ENCODE measurements around the gene ETS1. TPM values are rescaled to one million over a fixed set of nuclear protein-coding genes. Genes with fewer than 3 reads are reported as not detected.

ETS1 gene
- total RNA-seq, 1 donor from 2014 or later, result 517 TPM

GRCh38 chr11:128511712-128512111, 75.6 kb downstream of the ETS1 start:
- no peak for DNase-seq (ENCODE audit: low spot score)
- no peaks in the 10 kb centered on the region for H3K27me3 Mint-ChIP-seq (ENCODE audit: low read depth)
- H3K9me3 Mint-ChIP-seq, result no peaks in the 10 kb centered on the region
- H3K27ac Mint-ChIP-seq, result peak overlapping the region; percentile 90
- peak overlapping the region; percentile 97 for H3K4me3 Mint-ChIP-seq (ENCODE audit: low read depth)
- peaks cover 94% of the 10 kb centered on the region for H3K4me1 Mint-ChIP-seq (ENCODE audit: low read depth)
- H3K36me3 Mint-ChIP-seq (ENCODE audit: low read depth), result peaks cover 98% of the 10 kb centered on the region
- intact Hi-C loops (cut with micrococcal nuclease), result loop anchor here (1.0 to 2.0 kb wide), 3 partner anchors 7 to 119 kb away; no protein-coding TSS in a partner anchor

GRCh38 chr11:128509621-128510389, 77.6 kb downstream of the ETS1 start:
- intact Hi-C loops (cut with micrococcal nuclease), result loop anchor here (5.0 kb wide), 1 partner anchor 38 kb away; no protein-coding TSS in a partner anchor
- H3K27me3 Mint-ChIP-seq (ENCODE audit: low read depth), result no peaks in the 10 kb centered on the region
- DNase-seq (ENCODE audit: low spot score), result no peak
- peaks cover 94% of the 10 kb centered on the region for H3K4me1 Mint-ChIP-seq (ENCODE audit: low read depth)
- H3K4me3 Mint-ChIP-seq (ENCODE audit: low read depth), result peak overlapping the region; percentile 79
- H3K36me3 Mint-ChIP-seq (ENCODE audit: low read depth), result peaks cover 96% of the 10 kb centered on the region
- H3K27ac Mint-ChIP-seq, result peak overlapping the region; percentile 74
- no peaks in the 10 kb centered on the region for H3K9me3 Mint-ChIP-seq

GRCh38 chr11:128508770-128509510, 78.4 kb downstream of the ETS1 start:
- Mint-ChIP-seq H3K9me3 (no peaks in the 10 kb centered on the region), H3K4me1 (ENCODE audit: low read depth) (peaks cover 96% of the 10 kb centered on the region), H3K36me3 (ENCODE audit: low read depth) (peaks cover 95% of the 10 kb centered on the region), H3K27ac (peak overlapping the region; percentile 74), H3K27me3 (ENCODE audit: low read depth) (no peaks in the 10 kb centered on the region), H3K4me3 (ENCODE audit: low read depth) (peak overlapping the region; percentile 79)
- DNase-seq (ENCODE audit: low spot score), result no peak
- intact Hi-C loops (cut with micrococcal nuclease), result loop anchor here (1.0 to 5.0 kb wide), 2 partner anchors 10 to 37 kb away; no protein-coding TSS in a partner anchor

GRCh38 chr11:128507936-128508335, 79.4 kb downstream of the ETS1 start:
- Mint-ChIP-seq H3K36me3 (ENCODE audit: low read depth) (peaks cover 91% of the 10 kb centered on the region), H3K27me3 (ENCODE audit: low read depth) (no peaks in the 10 kb centered on the region), H3K4me1 (ENCODE audit: low read depth) (peaks cover 96% of the 10 kb centered on the region), H3K9me3 (no peaks in the 10 kb centered on the region), H3K27ac (peak overlapping the region; percentile 96), H3K4me3 (ENCODE audit: low read depth) (peak overlapping the region; percentile 79)
- intact Hi-C loops (cut with micrococcal nuclease), result loop anchor here (1.0 to 5.0 kb wide), 3 partner anchors 8 to 36 kb away; no protein-coding TSS in a partner anchor
- DNase-seq (ENCODE audit: low spot score), result no peak

GRCh38 chr11:128506999-128507611, 80.3 kb downstream of the ETS1 start:
- DNase-seq (ENCODE audit: low spot score), result no peak

GRCh38 chr11:128506356-128506755, 81.0 kb downstream of the ETS1 start:
- no peaks in the 10 kb centered on the region for H3K27me3 Mint-ChIP-seq (ENCODE audit: low read depth)
- H3K4me1 Mint-ChIP-seq (ENCODE audit: low read depth), result peaks cover 96% of the 10 kb centered on the region
- H3K9me3 Mint-ChIP-seq, result no peaks in the 10 kb centered on the region
- peaks cover 89% of the 10 kb centered on the region for H3K36me3 Mint-ChIP-seq (ENCODE audit: low read depth)
- H3K27ac Mint-ChIP-seq, result peak overlapping the region; percentile 96
- peak overlapping the region; percentile 79 for H3K4me3 Mint-ChIP-seq (ENCODE audit: low read depth)
- DNase-seq (ENCODE audit: low spot score), result no peak
- intact Hi-C loops (cut with micrococcal nuclease), result loop anchor here (5.0 kb wide), 1 partner anchor 34 kb away; no protein-coding TSS in a partner anchor

More at GRCh38 chr11:128506999-128507611, 80.3 kb downstream of the ETS1 start:
- no peaks in the 10 kb centered on the region for H3K9me3 Mint-ChIP-seq
- H3K27me3 Mint-ChIP-seq (ENCODE audit: low read depth), result no peaks in the 10 kb centered on the region
- peak overlapping the region; percentile 79 for H3K4me3 Mint-ChIP-seq (ENCODE audit: low read depth)
- peak overlapping the region; percentile 96 for H3K27ac Mint-ChIP-seq
- H3K36me3 Mint-ChIP-seq (ENCODE audit: low read depth), result peaks cover 88% of the 10 kb centered on the region
- H3K4me1 Mint-ChIP-seq (ENCODE audit: low read depth), result peaks cover 96% of the 10 kb centered on the region
- intact Hi-C loops (cut with micrococcal nuclease), result loop anchor here (1.0 to 5.0 kb wide), 2 partner anchors 9 to 35 kb away; no protein-coding TSS in a partner anchor

- no peak for DNase-seq (ENCODE audit: low spot score)
- Mint-ChIP-seq H3K27me3 (ENCODE audit: low read depth) (no peaks in the 10 kb centered on the region), H3K9me3 (no peaks in the 10 kb centered on the region), H3K36me3 (ENCODE audit: low read depth) (peaks cover 86% of the 10 kb centered on the region), H3K4me1 (ENCODE audit: low read depth) (peaks cover 96% of the 10 kb centered on the region), H3K4me3 (ENCODE audit: low read depth) (peak overlapping the region; percentile 59), H3K27ac (peak overlapping the region; percentile 96)
- intact Hi-C loops (cut with micrococcal nuclease), result loop anchor here (2.0 to 5.0 kb wide), 3 partner anchors 17 to 33 kb away; no protein-coding TSS in a partner anchor
Measured at GRCh38 chr11:128505449-128506065, 81.8 kb downstream of the ETS1 start.

GRCh38 chr11:128504486-128504885, 82.9 kb downstream of the ETS1 start:
- Mint-ChIP-seq H3K27me3 (ENCODE audit: low read depth) (no peaks in the 10 kb centered on the region), H3K9me3 (no peaks in the 10 kb centered on the region), H3K36me3 (ENCODE audit: low read depth) (peaks cover 82% of the 10 kb centered on the region), H3K4me3 (ENCODE audit: low read depth) (peak overlapping the region; percentile 59), H3K4me1 (ENCODE audit: low read depth) (peaks cover 93% of the 10 kb centered on the region), H3K27ac (peak overlapping the region; percentile 96)
- intact Hi-C loops (cut with micrococcal nuclease), result loop anchor here (1.0 to 2.0 kb wide), 4 partner anchors 8 to 22 kb away; no protein-coding TSS in a partner anchor
- no peak for DNase-seq (ENCODE audit: low spot score)

- H3K4me1 Mint-ChIP-seq (ENCODE audit: low read depth), result peaks cover 95% of the 10 kb centered on the region
- H3K4me3 Mint-ChIP-seq (ENCODE audit: low read depth), result peak overlapping the region; percentile 66
- H3K9me3 Mint-ChIP-seq, result no peaks in the 10 kb centered on the region
- DNase-seq (ENCODE audit: low spot score), result no peak
- intact Hi-C loops (cut with micrococcal nuclease), result no loop called here
- H3K36me3 Mint-ChIP-seq (ENCODE audit: low read depth), result peaks cover 82% of the 10 kb centered on the region
- H3K27ac Mint-ChIP-seq, result peak overlapping the region; percentile 96
- H3K27me3 Mint-ChIP-seq (ENCODE audit: low read depth), result no peaks in the 10 kb centered on the region
Measured at GRCh38 chr11:128503245-128503991, 83.9 kb downstream of the ETS1 start.

GRCh38 chr11:128502726-128503125, 84.6 kb downstream of the ETS1 start:
- H3K4me3 Mint-ChIP-seq (ENCODE audit: low read depth), result peak overlapping the region; percentile 45
- H3K27me3 Mint-ChIP-seq (ENCODE audit: low read depth), result no peaks in the 10 kb centered on the region
- H3K4me1 Mint-ChIP-seq (ENCODE audit: low read depth), result peaks cover 95% of the 10 kb centered on the region
- no peak for DNase-seq (ENCODE audit: low spot score)
- intact Hi-C loops (cut with micrococcal nuclease), result no loop called here
- no peaks in the 10 kb centered on the region for H3K9me3 Mint-ChIP-seq
- peaks cover 81% of the 10 kb centered on the region for H3K36me3 Mint-ChIP-seq (ENCODE audit: low read depth)
- peak overlapping the region; percentile 96 for H3K27ac Mint-ChIP-seq

- no peaks in the 10 kb centered on the region for H3K9me3 Mint-ChIP-seq
- H3K36me3 Mint-ChIP-seq (ENCODE audit: low read depth), result peaks cover 81% of the 10 kb centered on the region
- H3K4me1 Mint-ChIP-seq (ENCODE audit: low read depth), result peaks cover 95% of the 10 kb centered on the region
- intact Hi-C loops (cut with micrococcal nuclease), result no loop called here
- peak overlapping the region; percentile 83 for H3K4me3 Mint-ChIP-seq (ENCODE audit: low read depth)
- peak overlapping the region; percentile 96 for H3K27ac Mint-ChIP-seq
- DNase-seq (ENCODE audit: low spot score), result no peak
- H3K27me3 Mint-ChIP-seq (ENCODE audit: low read depth), result no peaks in the 10 kb centered on the region
Measured at GRCh38 chr11:128501632-128502549, 85.5 kb downstream of the ETS1 start.

Measured in activated T-helper 2 cell treated with anti-CD3 and anti-CD28 coated beads, Interferon-gamma antibody, Interleukin-2, Interleukin-4, amounts not matched to agents 10 μg/mL and 5 μg/mL and 100 μg/mL, durations not matched to agents 14 hours and 24 hours and 36 hours (primary cell).